ENCODE results near the gene SPATA4. TPM values are rescaled to one million over a fixed set of nuclear protein-coding genes. Genes with fewer than 3 reads are reported as not detected.

The SPATA4 gene
- 0.73 TPM in 1 of 2 replicates, not detected in the other for total RNA-seq

DNA sequence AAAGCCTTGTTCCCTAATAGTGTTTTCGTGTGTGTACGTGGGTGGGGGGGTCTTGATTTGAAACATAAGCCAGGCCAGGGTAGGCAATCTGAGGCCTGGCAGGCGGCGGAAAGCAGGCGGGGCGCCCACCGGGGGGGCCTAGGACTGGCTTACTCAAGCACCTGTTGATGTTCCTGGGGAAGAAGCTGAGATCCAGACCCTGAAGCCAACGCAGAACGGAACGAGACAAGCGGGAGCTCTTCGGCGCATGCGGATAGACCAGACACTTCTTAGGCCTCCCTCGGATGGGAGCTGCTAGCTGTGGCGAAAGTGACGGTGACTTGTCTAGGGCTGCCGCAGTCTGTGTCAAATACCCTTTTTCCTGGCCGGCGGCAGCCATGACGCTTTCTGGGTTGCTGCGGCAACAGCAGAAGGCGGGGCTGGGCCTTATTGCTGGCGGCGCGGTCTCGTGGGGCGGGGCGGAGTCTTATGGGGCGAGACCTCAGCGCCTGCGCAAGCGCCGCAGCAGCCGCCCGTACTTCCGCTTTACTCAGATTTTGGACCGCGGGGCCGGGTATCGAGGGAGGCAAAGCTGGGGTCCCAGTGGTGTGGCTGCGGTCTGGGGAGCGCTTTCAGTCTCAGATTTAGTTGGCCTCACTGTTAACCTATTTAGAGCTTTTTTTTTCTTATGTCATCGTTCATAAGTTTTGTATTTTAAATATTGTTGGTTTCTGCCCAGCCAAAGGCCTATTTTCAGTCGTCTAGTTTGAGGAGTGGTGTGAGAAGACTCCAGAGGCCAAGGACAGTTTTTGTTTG, at the start of gene SPATA4:
SPATA4 (minus strand) TSS at position 402 of the 795 bp plus-strand sequence; CDS start at position 379, 23 bp downstream.

Other genes starting within 250 kb of the SPATA4 start
- gene WDR17, start 129.7 kb downstream of the SPATA4 start, total RNA-seq = under 0.01 and 0.06 TPM in 2 replicates
- gene ASB5, start 73.6 kb upstream of the SPATA4 start, total RNA-seq = not detected in 2 replicates
- 42.2 and 53.1 TPM in 2 replicates for gene SPCS3, start 124.4 kb upstream of the SPATA4 start, total RNA-seq

Data from cardiac ventricle fibroblast (primary cell).